Kidney epithelial cell (primary cell): Measurements from ENCODE around the gene SNX3. TPM values are rescaled to one million over a fixed set of nuclear protein-coding genes. Genes with fewer than 3 reads are reported as not detected.
"Not testable (repeated sequence)": the region's sequence is repeated elsewhere in the genome, so short reads cannot be mapped to it uniquely, and the experiment has no call there.

Source experiments
- DNase-seq: peaks from one replicate; pipeline ENCODE4 v3.0.0-alpha.2; 2010; ENCODE audit warnings: low read depth
- H3K27me3 ChIP-seq: 2 replicates; pipeline ENCODE4 v1.6.0; 2011; ENCODE audit warnings: low read length; ENCODE audit not compliant: control insufficient read depth, insufficient read depth
- H3K36me3 ChIP-seq: 2 replicates; pipeline ENCODE4 v1.5.1; 2011; ENCODE audit warnings: low read length; ENCODE audit not compliant: control insufficient read depth, insufficient read depth
- H3K4me3 ChIP-seq: 2 replicates; pipeline ENCODE4 v1.5.1; 2011; ENCODE audit warnings: low read depth, mild to moderate bottlenecking, control low read depth, low read length
- total RNA-seq: library from RNA; depleted of rRNA; stranded (reverse); fragments of >200 nt; gene quantifications from 2 replicates; pipeline ENCODE4 v1.2.3, GENCODE V29; 2015
- TF ChIP-seq, protein P1 (sequence below): IDR thresholded peaks from 2 replicates; pipeline ENCODE4 v1.5.1; 2011; ENCODE audit warnings: mild to moderate bottlenecking, moderate library complexity, low read length, control low read depth, inconsistent platforms; ENCODE audit not compliant: insufficient read depth, poor library complexity, severe bottlenecking

SNX3 gene
- 114 and 130 TPM in 2 replicates for total RNA-seq

DNA sequence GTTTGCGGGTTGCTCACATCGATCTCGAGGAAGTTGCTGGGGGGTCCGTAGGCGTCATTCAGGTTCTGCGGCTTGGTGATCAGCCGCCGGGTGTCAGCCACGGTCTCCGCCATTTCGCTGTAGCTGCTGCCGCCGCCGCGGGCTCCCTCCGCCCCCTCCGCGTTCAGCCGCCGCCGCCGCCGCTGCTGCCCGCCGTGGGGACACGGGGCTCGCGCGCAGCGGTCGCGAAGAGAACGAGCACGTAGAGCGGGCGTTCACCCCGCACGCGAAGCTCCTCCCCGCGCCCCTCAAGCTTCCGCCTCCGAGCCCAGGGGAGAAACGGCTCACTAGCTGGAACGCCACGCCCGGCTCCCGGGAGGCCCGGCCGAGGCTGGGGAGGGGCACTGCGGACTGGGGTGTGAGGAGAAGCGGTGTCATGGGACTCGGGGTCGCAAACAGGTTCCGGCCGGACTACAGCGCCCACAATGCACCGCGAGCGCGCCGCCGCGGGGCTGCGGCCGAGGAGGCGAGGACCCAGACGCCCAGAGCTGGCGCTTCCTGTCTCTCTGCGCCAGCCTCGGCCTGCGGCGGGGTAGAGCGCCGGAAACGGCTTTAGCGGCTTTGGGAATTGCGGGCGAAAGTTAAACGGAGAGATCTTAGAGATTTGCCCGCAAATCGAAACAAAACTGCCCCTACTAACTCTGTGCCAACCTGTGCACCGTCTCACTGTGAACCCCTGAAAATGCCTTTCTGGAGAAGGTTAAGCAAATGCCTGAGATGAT, at the start of gene SNX3:
TSS of gene SNX3 (minus strand) at position 232 of the 761 bp plus-strand sequence. CDS start at position 113, 119 bp downstream.
- TF ChIP-seq, protein P1, sequence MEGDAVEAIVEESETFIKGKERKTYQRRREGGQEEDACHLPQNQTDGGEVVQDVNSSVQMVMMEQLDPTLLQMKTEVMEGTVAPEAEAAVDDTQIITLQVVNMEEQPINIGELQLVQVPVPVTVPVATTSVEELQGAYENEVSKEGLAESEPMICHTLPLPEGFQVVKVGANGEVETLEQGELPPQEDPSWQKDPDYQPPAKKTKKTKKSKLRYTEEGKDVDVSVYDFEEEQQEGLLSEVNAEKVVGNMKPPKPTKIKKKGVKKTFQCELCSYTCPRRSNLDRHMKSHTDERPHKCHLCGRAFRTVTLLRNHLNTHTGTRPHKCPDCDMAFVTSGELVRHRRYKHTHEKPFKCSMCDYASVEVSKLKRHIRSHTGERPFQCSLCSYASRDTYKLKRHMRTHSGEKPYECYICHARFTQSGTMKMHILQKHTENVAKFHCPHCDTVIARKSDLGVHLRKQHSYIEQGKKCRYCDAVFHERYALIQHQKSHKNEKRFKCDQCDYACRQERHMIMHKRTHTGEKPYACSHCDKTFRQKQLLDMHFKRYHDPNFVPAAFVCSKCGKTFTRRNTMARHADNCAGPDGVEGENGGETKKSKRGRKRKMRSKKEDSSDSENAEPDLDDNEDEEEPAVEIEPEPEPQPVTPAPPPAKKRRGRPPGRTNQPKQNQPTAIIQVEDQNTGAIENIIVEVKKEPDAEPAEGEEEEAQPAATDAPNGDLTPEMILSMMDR: no peak
- Histone ChIP-seq H3K36me3 (no peaks in the 10 kb centered on the region), H3K4me3 (peak within 1 kb of the TSS; percentile 94), H3K27me3 (no peaks in the 10 kb centered on the region)
- DNase-seq: peak; percentile 85

- TF ChIP-seq, protein P1: no peak
- H3K4me3 ChIP-seq: no peak overlapping the region
- H3K36me3 ChIP-seq: no peaks in the 10 kb centered on the region
- DNase-seq: no peak
- no peaks in the 10 kb centered on the region for H3K27me3 ChIP-seq
Observed at GRCh38 chr6:108309844-108310243, 49.0 kb upstream of the SNX3 start.

GRCh38 chr6:108308641-108309040, 47.8 kb upstream of the SNX3 start:
- H3K27me3 ChIP-seq, H3K4me3 ChIP-seq, H3K36me3 ChIP-seq, DNase-seq: not testable (repeated sequence)

DNA sequence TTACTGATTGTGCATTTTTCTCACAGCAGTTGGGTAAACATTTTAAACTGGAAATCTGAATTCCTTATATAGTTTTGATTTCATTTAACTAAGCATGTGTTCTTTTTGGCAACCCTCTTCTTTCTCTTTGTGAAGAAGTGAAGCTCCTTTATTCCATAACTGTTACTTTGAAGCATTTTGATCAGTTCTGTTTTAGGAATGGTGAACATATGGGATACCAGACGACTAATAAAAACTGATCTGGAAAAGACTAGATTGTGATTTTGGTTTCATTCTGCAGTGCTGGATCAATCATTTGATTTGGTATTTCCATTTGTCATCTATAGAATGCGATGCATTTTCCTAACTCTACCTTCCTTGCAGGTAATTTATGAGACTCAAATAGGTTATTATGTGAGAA, 43.8 kb upstream of the SNX3 start:
- Histone ChIP-seq H3K27me3 (no peaks in the 10 kb centered on the region), H3K36me3 (no peaks in the 10 kb centered on the region), H3K4me3 (no peak overlapping the region)
- TF ChIP-seq, protein P1: no peak
- DNase-seq: no peak

DNA sequence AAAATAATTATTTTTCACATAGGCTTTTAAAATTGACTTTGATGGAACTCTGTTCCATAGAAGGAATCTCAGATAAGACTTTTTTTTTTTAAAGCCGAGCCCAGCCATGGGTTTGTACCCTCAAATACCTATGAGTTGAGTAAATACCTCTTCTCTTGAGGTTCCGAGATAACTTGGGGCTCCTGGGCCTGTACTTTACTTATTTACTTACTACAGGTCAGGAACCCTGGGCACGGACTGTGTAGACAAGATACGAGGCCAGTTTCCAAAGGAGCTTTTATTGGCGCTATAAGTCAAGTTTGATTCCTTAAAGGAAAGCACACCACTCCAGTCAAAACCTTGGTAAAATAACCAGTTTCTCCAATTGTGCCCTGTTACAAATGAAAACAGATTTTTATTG, 41.5 kb upstream of the SNX3 start:
- no peak overlapping the region for H3K4me3 ChIP-seq

GRCh38 chr6:108295676-108296075, 34.8 kb upstream of the SNX3 start:
- Histone ChIP-seq H3K27me3 (no peaks in the 10 kb centered on the region), H3K36me3 (no peaks in the 10 kb centered on the region), H3K4me3 (peak overlapping the region; percentile 91)
- DNase-seq: no peak
- TF ChIP-seq, protein P1: no peak

More for the DNA sequence above, 41.5 kb upstream of the SNX3 start:
- Histone ChIP-seq H3K36me3 (no peaks in the 10 kb centered on the region), H3K27me3 (no peaks in the 10 kb centered on the region)
- TF ChIP-seq, protein P1: no peak
- no peak for DNase-seq
